ENCODE measurements around the gene HOXA7.

Gene HOXA7

DNA sequence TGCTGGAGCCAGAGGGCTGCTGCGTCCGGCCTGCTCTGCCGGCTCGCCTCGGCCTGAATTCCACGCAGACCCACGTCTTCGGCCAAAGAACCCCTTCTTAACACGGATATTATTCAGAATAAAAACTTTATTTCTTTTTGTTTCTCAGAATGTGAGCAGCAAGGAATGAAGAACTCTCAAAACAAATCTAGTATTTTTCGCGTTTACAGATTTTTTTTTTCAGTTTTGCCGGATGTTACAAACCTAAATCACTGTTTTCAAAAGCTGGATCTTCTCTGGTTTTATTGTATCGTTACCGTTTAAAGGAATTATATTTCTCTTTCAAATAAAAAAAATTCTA, 49.6 kb downstream of the HOXA7 start:
- DNase-seq (ENCODE audit: low spot score): no peak

DNA sequence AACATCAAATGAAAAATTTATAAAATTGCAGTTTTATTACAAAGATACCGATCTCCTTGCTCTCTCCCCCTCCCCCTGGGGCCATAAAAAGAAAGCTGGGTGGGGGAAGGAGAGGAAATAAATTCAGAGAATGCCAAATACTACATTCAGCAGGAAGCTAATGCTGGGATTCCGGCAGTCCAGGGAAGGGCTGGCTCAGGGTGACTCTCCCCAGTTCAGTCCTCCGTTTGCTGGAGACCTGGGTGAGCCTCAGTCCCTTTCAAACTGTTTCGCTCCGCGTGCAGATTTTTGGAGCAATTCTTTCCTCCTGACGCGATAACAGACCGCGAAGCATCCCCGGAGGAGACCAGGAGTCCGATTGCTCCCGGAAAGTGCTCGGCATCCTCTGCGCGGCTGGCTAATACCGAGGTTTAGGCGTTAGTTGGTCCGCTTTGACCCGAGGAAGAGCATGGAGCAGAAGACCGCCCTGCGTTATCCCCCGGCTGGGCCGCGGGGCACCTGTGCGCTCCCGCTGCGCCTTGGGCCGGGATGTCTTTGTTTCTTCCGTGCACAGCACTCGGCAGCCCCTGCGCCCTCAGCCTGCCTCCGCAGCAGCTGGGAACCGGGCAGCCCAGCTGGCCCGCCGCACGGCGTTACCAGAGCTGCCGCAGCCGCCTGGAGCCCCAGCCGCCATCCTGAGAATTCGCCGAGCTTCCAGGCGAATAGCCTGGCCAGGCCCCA, 50.1 kb downstream of the HOXA7 start:
- DNase-seq (ENCODE audit: low spot score): no peak

DNA sequence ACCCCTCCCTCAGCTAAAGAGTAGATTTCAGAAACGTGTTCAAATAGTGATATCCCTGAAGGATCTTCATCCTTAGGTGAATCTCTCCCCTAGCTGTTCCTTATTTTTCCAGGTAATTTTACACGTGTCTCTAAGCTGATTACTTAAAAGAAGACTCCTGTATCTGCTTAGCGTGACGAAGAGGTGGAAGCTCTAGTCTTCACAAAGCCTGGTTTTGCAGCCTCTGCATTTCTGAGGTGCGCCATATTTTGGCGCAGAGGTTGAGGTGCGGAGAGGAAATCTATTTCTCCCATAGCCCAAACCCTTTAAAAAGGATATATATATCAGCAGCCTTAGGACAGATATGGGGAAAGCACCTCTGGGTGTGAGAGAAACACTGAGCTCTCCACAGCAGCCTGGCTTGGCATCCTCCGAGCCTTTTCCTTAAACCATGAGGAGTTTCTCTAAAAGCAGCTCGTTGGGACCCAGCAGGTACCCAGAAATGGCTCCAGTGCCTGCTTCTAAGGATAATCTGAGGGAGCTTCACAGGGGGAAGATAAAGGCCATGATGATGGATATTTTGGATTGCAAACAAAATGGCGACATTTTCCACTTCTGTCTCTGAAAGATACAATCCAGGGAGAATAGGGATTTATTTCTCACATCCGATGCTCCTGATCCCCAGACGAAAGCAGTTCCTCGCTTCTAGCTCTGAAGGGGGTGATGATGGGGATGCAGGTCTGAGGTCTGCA, 51.0 kb downstream of the HOXA7 start:
- no peak for DNase-seq (ENCODE audit: low spot score)

DNA sequence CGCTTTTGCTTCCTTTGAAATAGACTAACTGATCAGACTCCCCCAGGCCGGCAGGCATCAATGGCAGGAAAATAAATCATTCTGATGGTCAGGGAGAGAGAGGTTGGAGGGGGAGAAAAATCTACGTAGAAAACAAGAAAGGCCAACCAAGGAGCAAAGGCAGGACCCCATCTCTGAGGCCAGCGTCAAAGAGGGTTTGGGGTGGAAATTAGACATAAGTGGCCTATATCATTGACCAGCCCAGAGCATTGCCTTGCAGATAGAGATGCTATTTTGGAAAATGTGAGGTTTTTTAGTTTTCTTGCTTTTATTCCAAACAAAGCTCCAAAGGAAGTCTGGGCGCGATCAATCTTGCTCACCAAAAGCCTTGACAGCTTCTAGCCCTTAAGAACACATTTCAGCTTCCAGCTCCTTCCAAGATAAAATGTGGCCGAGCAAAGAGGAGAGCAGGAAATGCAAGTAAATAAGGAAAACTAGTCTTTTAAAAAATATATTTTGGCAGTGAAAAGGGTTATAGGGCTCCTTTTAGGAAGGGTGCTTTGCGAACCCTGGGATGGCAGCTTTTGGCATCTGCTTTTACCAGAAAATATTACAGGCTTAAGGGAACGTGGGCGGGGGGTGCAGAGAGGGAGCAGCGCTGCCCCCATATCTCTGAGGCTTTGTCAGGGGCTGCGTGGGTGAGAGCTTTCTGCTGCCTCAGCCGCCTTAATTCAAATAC, 52.0 kb downstream of the HOXA7 start:
- no peak for DNase-seq (ENCODE audit: low spot score)

Measured in globus pallidus (tissue), 1 donor.